Endothelial cell of umbilical vein (primary cell): ENCODE results near the gene DPYD. TPM values are rescaled to one million over a fixed set of nuclear protein-coding genes. Genes with fewer than 3 reads are reported as not detected.

Experiments used
- BruUV-seq: library from RNA; stranded (reverse); fragments of 400-500 nt; replicated peaks from 2 replicates; lab custom pipeline; 2021; lab: Mats Ljungman, UMichigan
- CTCF ChIA-PET: fragments of 300-600, 350-600 bp; sonication (Branson Sonifier 250); formaldehyde crosslinking; loops from one replicate; lab custom pipeline; 2021; ENCODE audit warnings: antibody characterized with exemption, inconsistent platforms; lab: Charles Lee
- POLR2A ChIA-PET: fragments of 300-600, 350-600 bp; sonication (Branson Sonifier 250); formaldehyde crosslinking; loops from one replicate; lab custom pipeline; 2021; ENCODE audit warnings: antibody characterized with exemption, inconsistent platforms; lab: Charles Lee
- DNase-seq: peaks from one replicate; pipeline ENCODE4 v3.0.0-alpha.2; 2011; ENCODE audit warnings: low read depth, low spot score
- FAIRE-seq: peaks from 2 replicates; lab custom pipeline; 2011; peaks lifted over from hg19 to GRCh38; lab: Jason Lieb, UNC
- H2AFZ ChIP-seq: 2 replicates; pipeline ENCODE4 v1.6.0; 2012; ENCODE audit warnings: low read depth, low read length, control low read depth, inconsistent platforms
- H3K27ac ChIP-seq: 2 replicates; pipeline ENCODE4 v1.5.1; 2011; ENCODE audit warnings: low read depth, mild to moderate bottlenecking, control low read depth, low read length, moderate library complexity; ENCODE audit not compliant: insufficient read depth
- H3K27me3 ChIP-seq, 2 experiments: 2 replicates each; pipeline versions ENCODE4 v1.6.0 to v1.6.1; 2011; ENCODE audit warnings: low read length in 2 of 2, mixed read lengths in 1 of 2; ENCODE audit not compliant: control insufficient read depth in 2 of 2, insufficient read depth in 2 of 2
- H3K36me3 ChIP-seq, 2 experiments: 2 replicates in 1 of 2; 3 replicates in 1 of 2; pipeline ENCODE4 v1.5.1; 2011; ENCODE audit warnings: low read length in 2 of 2, mild to moderate bottlenecking in 1 of 2, moderate library complexity in 1 of 2; ENCODE audit not compliant: control insufficient read depth in 2 of 2, insufficient read depth in 2 of 2; ENCODE audit errors: extremely low read depth in 1 of 2
- H3K4me1 ChIP-seq: 3 replicates; pipeline ENCODE4 v1.5.1; 2011; ENCODE audit warnings: mild to moderate bottlenecking, low read length; ENCODE audit not compliant: control insufficient read depth, insufficient read depth; ENCODE audit errors: extremely low read depth
- H3K4me2 ChIP-seq: 2 replicates; pipeline ENCODE4 v1.6.1; 2011; ENCODE audit warnings: low read length, control low read depth, mixed read lengths; ENCODE audit not compliant: insufficient read depth
- H3K4me3 ChIP-seq, 3 experiments: fragments of 200-600 bp in 1 of 3; sonication (generic), shearing (Covaris generic) in 1 of 3; replicated peaks in 1 of 3; 2 replicates each; pipeline ENCODE4 v1.5.1; 2011 to 2016; ENCODE audit warnings: control low read depth in 3 of 3, low read length in 3 of 3, mild to moderate bottlenecking in 2 of 3, inconsistent platforms in 1 of 3, low read depth in 1 of 3, moderate library complexity in 1 of 3; ENCODE audit not compliant: insufficient read depth in 1 of 3
- H3K79me2 ChIP-seq: 2 replicates; pipeline ENCODE4 v1.6.0; 2012; ENCODE audit warnings: low read length, inconsistent platforms; ENCODE audit not compliant: control insufficient read depth, insufficient read depth
- H3K9ac ChIP-seq: replicated peaks from 2 replicates; pipeline ENCODE3; 2011; ENCODE audit warnings: low read length, control low read depth; ENCODE audit not compliant: insufficient read depth; ENCODE audit errors: extremely low read depth
- H3K9me1 ChIP-seq: replicated peaks from 3 replicates; pipeline ENCODE4 v1.6.0; 2011; ENCODE audit warnings: mild to moderate bottlenecking, low read length; ENCODE audit not compliant: control insufficient read depth, insufficient read depth; ENCODE audit errors: extremely low read depth
- H3K9me3 ChIP-seq: replicated peaks from 2 replicates; pipeline ENCODE4 v1.5.1; 2012; ENCODE audit warnings: low read length, inconsistent platforms; ENCODE audit not compliant: control insufficient read depth, insufficient read depth
- H4K20me1 ChIP-seq: replicated peaks from 2 replicates; pipeline ENCODE3; 2011; ENCODE audit warnings: mild to moderate bottlenecking, low read length; ENCODE audit not compliant: control insufficient read depth, insufficient read depth; ENCODE audit errors: extremely low read depth
- EZH2 ChIP-seq: IDR thresholded peaks from 2 replicates; pipeline ENCODE4 v1.6.1; 2012; ENCODE audit warnings: borderline replicate concordance, low read depth, mild to moderate bottlenecking, moderate library complexity, low read length, inconsistent platforms; ENCODE audit not compliant: severe bottlenecking
- FOS ChIP-seq: IDR thresholded peaks from 2 replicates; pipeline ENCODE4 v1.6.1; 2011; ENCODE audit warnings: mild to moderate bottlenecking, low read length, moderate library complexity, borderline replicate concordance; ENCODE audit not compliant: insufficient read depth
- GATA2 ChIP-seq: IDR thresholded peaks from 2 replicates; pipeline ENCODE4 v1.7.0; 2011; ENCODE audit warnings: low read depth, mild to moderate bottlenecking, moderate library complexity, mixed read lengths, low read length; ENCODE audit not compliant: insufficient read length, insufficient read depth
- JUN ChIP-seq: IDR thresholded peaks from 2 replicates; pipeline ENCODE4 v1.6.1; 2011; ENCODE audit warnings: borderline replicate concordance, low read depth; ENCODE audit not compliant: insufficient read length, insufficient read depth
- MYC ChIP-seq: IDR thresholded peaks from one replicate; pipeline ENCODE4 v1.6.1; 2011; ENCODE audit warnings: mild to moderate bottlenecking, low read depth, low read length
- POLR2A ChIP-seq: IDR thresholded peaks from 2 replicates; pipeline ENCODE4 v1.6.1; 2012; ENCODE audit warnings: low read depth, mild to moderate bottlenecking, control low read depth, low read length
- POLR2AphosphoS5 ChIP-seq: IDR thresholded peaks from 2 replicates; pipeline ENCODE4 v1.6.1; 2012; ENCODE audit warnings: low read depth, mild to moderate bottlenecking, control low read depth, low read length, moderate library complexity; ENCODE audit not compliant: insufficient read depth
- dilution Hi-C: fragments of 300-500 bp; cut with MboI; formaldehyde crosslinking; loops from one replicate; pipeline ENCODE4 v1.15.0; 2019; ENCODE audit warnings: low sequenced_read_pairs; ENCODE audit not compliant: extremely low pct_ligation_motif_present
- intact Hi-C: fragments of 100-400 bp; cut with micrococcal nuclease; formaldehyde crosslinking; loops from one replicate; pipeline ENCODE4 v1.10.0; 2022
- polyA plus RNA-seq, 4 experiments: library from polyadenylated mRNA; depleted of rRNA in 3 of 4; stranded (reverse) in 3 of 4; unstranded in 1 of 4; fragments of >200 nt; gene quantifications; 2 replicates each; pipeline versions ENCODE4 v1.2.1 to v1.2.3, GENCODE V29; 2011 to 2012; ENCODE audit warnings: missing spikeins in 1 of 4
- total RNA-seq: library from RNA; stranded (reverse); gene quantifications from 2 replicates; pipeline ENCODE4 v1.2.3, GENCODE V29; 2021
- TF ChIP-seq, protein P1 (sequence below): IDR thresholded peaks from 2 replicates; pipeline ENCODE4 v1.6.1; 2011; ENCODE audit not compliant: insufficient read depth, insufficient read length
- TF ChIP-seq, protein P2 (sequence below), 2 donors: IDR thresholded peaks; 1 replicate in 1 of 2; 2 replicates in 1 of 2; pipeline ENCODE4 v1.5.1; 2011; ENCODE audit warnings: low read length in 2 of 2, mild to moderate bottlenecking in 2 of 2, moderate library complexity in 2 of 2, control low read depth in 1 of 2, inconsistent platforms in 1 of 2, low read depth in 1 of 2; ENCODE audit not compliant: insufficient read depth in 1 of 2; ENCODE audit errors: extremely low read depth in 1 of 2

DPYD gene
- total and polyA plus RNA-seq, 2 donors (not counting 3 experiments of a cell fraction or from before 2014, with no cell fraction given) = 4.6 to 15.1 TPM

DNA sequence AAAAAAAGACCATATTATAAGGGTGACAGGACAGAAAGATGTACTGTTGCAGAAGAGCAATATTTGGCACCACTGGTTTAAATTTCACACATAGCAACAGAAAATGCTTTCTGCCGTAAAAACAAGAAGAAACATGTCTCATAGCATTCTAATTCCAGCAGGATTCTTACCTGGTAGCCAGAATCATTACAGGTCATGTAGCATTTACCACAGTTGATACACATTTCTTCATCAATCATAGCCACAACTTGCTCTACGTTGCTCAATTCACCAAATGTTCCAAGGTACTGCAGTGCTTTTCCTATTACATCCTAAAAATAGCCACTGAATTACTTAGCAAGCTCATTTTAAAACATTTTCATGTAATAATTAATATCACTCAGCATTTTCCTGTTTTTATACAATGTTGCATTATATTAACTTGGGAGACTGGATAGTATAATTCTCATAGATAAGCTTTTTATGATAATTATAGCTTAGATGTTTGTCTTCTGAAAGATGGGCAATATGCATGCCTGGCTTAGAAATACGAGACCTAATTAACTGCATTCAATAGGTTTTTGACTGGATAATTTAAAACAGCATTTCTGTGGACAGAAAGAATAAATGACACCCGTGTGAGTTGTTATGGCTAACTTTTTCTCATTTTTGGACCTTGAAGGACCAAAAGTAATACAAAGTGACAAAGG lies 838.5 kb downstream of the DPYD start:
- Histone ChIP-seq H3K79me2 (no peaks in the 10 kb centered on the region), H3K9me1 (no peaks in the 10 kb centered on the region), H3K36me3 (no peaks in the 10 kb centered on the region), H4K20me1 (no peaks in the 10 kb centered on the region), H3K9ac (no peak overlapping the region), H3K4me1 (no peaks in the 10 kb centered on the region), H3K27ac (no peak overlapping the region), H3K4me3 (no peak overlapping the region), H3K4me2 (no peak overlapping the region), H2AFZ (no peak overlapping the region), H3K27me3 (no peaks in the 10 kb centered on the region), H3K9me3 (no peaks in the 10 kb centered on the region)
- ChIA-PET CTCF (interaction anchor here (1.0 kb wide), 1 partner anchor 17 kb away, joined by 3 read pairs; no protein-coding TSS in a partner anchor), POLR2A (no interaction called here)
- dilution Hi-C loops (no loop called here), intact Hi-C loops (loop anchor here (1.0 kb wide), 1 partner anchor 47 kb away; no protein-coding TSS in a partner anchor)
- DNase-seq = no peak
- TF ChIP-seq POLR2AphosphoS5 (no peak), POLR2A (no peak), MYC (no peak), EZH2 (no peak), GATA2 (no peak), JUN (no peak), FOS (no peak)
- TF ChIP-seq, protein P1, sequence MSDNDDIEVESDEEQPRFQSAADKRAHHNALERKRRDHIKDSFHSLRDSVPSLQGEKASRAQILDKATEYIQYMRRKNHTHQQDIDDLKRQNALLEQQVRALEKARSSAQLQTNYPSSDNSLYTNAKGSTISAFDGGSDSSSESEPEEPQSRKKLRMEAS = no peak
- TF ChIP-seq, protein P2, sequence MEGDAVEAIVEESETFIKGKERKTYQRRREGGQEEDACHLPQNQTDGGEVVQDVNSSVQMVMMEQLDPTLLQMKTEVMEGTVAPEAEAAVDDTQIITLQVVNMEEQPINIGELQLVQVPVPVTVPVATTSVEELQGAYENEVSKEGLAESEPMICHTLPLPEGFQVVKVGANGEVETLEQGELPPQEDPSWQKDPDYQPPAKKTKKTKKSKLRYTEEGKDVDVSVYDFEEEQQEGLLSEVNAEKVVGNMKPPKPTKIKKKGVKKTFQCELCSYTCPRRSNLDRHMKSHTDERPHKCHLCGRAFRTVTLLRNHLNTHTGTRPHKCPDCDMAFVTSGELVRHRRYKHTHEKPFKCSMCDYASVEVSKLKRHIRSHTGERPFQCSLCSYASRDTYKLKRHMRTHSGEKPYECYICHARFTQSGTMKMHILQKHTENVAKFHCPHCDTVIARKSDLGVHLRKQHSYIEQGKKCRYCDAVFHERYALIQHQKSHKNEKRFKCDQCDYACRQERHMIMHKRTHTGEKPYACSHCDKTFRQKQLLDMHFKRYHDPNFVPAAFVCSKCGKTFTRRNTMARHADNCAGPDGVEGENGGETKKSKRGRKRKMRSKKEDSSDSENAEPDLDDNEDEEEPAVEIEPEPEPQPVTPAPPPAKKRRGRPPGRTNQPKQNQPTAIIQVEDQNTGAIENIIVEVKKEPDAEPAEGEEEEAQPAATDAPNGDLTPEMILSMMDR (IDR thresholded peaks at IDR 0.05; ENCODE audit: extremely low read depth in 1 of 2, insufficient read depth in 1 of 2, low read depth in 1 of 2, low read length in 2 of 2) = no peak
- FAIRE-seq = no peak
- no TSS peak for BruUV-seq
